ENCODE measurements around the gene LIPG.

The LIPG gene

GRCh38 chr18:49613641-49614151, 51.8 kb downstream of the LIPG start:
- DNase-seq, result no peak

- no peak for DNase-seq
These were observed 54.9 kb downstream of the LIPG start for GRCh38 chr18:49616618-49617328.

DNA sequence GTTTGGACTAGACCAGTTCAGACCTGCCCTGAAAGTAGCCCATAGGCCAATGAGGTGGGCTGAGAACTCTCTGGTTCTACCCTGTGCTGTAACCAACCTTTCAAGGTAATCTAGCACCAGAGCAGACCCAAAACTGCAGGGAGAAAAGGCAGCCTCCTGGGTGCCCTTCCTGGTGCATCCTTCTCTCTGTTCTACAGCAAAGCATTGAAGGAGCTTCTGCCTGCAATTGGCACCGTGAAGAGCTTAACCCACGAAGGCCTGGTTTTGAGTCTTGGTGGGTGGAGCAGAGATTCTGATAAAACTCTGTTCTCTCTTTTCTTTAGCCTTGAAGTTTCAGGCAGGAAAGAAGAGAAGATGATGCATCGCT, 55.5 kb downstream of the LIPG start:
- DNase-seq, result no peak

GRCh38 chr18:49617865-49618264, 56.0 kb downstream of the LIPG start:
- DNase-seq, result no peak

DNA sequence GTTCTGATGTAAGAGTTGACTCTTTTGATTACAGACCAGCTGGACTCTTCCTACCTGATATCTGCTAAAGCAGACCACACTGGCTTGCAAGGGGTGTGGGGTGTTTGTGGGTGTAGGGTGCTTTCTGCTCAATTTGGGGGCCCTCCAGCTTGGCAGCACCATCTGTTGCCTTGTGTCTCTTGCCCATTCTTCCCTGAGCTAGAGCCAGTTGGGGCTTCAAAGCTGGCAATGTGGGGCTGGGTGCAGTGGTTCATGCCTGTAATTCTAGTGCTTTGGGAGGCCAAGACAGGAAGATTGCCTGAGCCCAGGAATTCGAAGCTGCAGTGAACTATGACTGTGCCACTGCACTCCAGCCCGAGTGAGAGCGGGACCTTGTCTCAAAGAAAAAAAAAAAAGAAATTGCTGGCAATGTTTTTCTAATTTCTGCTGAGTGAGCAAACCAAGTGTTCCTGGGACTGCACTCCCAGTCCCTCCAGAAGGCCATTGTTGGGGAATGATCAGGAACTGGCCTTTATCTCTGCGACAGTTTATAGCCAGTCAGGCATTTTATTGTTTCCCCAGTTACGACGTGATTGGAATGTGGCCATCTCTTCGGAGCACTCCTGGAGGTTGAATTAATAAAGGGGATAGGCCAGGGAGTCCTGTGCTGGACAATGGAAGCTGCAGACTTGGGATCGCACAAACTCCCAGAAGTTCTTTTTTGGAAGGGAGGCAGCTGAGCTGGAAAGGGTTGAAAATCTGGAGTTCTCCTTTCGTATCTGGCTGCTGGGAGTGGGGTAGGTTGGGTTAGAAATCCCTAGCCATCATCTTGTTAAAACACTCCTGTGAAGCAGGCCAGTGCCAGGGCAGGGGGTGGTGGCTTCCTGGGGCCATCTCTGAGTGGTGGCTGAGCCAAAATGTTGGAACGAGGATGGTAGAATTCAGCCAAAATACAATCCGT, 57.2 kb downstream of the LIPG start:
- no peak for DNase-seq

- DNase-seq, result no peak
These were observed 57.9 kb downstream of the LIPG start for GRCh38 chr18:49619801-49620200.

GRCh38 chr18:49621301-49621700, 59.4 kb downstream of the LIPG start:
- DNase-seq, result no peak

DNA sequence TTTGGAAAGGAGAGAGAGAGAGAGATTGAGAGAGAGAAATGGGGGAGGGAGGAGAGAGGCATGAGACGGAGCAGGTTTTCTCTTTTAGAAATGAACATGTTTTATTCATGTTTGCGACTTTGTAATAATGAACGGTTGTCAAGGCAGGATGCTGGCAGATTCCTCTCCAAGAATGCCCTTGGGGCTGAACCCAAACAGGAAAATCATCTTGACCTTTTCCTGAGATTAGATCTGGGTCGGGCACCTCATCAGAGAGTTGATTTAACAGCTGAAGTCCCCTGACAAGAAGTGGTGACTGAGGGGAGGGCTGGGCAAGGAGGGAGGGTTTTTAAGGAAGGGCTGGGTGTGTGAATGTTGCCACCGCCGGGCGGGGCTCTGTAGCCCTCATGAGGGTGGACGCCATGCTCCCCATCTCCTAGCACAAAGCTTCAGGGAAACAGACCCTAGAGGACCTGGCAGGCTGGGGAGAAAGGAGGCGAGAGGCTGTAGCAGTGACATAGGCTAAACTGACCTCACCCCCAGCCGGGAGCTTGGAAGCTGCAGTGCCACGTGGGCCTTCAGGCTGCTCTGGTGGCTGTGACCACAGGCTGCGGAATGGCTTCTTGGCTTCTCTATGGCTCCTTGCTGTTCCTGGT, 60.0 kb downstream of the LIPG start:
- DNase-seq, result no peak

GRCh38 chr18:49623571-49623970, 61.7 kb downstream of the LIPG start:
- DNase-seq, result no peak

DNA sequence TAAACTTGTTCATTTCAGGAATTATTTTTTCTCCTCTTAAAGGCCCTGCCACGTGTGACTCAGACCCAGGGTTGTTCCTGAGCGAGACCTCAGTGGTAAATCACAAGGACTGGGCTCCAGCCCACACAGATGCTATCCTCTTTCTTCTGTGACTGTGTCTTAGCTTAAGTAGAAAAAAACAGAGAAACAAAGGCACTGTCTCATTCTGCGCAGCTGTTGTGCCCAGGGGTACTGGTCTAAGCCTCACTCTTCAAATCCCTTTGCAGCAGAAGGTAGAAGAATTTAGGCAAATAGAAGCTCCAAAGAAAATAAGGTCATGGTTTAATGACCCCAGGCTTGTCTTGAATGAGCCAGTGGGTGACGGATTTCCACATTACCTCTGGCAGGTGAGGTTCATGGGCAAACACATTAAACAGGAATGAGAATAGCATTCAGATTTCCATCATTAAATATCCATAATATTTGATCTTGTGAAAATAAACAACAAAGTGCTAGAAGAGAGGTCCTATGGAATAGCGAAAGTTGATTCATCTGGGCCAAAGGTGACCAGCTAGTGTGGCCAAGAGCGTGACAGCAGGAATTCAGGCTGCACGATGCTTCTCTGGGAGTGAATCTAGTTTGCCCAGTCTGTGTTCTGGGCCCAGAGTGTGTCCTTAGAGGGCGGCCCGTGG, 63.3 kb downstream of the LIPG start:
- DNase-seq, result no peak

- DNase-seq, result no peak
These were observed 65.1 kb downstream of the LIPG start for GRCh38 chr18:49626842-49627467.

DNA sequence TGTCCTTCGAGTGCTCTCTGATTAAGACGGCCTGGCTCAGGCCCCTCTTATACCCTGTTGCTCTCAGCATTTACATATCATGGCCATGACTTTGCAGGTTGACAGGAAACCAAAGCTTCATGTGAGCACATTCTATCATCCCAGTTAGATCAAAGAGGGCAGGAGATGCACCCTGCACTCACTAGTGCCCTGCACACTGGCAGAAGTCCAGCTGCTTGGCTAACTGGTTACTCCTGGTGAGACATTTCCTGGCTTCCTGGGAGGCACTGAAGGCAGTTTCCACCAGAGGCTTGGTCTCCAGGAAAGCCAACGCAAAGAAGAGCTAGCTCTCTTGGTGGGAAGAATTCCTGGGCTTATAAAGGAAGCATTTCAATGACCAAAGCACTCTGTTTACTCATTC, 66.3 kb downstream of the LIPG start:
- DNase-seq, result no peak

DNA sequence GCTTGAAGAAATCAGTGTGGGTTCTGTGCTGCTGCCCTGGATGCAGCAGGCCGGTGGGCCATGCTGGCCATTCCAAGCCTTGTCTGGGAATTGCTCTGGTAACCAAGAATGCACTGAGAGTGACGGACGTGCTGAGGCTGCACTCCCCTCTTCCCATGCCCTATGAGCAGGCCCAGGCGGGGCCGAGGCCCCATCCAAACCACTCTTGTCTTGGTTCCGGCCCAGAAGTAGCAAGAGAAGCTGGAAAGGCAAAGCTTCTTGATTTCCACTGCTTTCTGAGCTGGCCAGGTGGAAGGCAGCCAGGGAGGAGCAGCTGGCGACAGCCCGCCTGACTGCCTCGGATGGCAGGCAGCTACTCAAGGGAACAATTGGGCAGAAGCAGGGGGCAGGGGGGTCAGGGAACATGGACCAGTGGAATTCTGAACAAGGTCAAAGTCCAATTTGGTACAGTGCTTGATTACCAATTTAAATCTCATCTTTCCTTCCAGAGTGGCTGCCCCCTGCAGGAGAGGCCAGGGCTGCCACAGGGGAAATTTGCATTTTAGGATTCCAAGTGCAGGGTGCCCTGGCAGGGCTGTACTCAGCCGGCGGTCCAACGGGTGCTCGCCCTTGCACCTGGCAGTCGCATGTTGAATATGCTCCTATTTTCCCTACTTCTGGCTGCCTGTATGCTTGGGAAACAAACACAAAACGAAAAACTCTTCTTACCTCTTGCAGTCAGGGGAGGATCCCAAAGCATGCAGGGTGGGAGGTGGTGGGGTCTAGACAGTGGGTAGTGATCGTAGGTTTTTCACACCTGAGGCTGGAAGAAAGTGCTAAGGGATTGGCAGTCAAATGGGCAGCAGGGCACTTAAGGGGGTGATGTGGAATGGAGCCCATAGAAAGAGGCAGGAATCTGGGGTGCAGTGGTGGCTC, 67.3 kb downstream of the LIPG start:
- DNase-seq, result no peak

- no peak for DNase-seq
These were observed 68.4 kb downstream of the LIPG start for GRCh38 chr18:49630246-49630699.

GRCh38 chr18:49631146-49631866, 69.4 kb downstream of the LIPG start:
- no peak for DNase-seq

DNA sequence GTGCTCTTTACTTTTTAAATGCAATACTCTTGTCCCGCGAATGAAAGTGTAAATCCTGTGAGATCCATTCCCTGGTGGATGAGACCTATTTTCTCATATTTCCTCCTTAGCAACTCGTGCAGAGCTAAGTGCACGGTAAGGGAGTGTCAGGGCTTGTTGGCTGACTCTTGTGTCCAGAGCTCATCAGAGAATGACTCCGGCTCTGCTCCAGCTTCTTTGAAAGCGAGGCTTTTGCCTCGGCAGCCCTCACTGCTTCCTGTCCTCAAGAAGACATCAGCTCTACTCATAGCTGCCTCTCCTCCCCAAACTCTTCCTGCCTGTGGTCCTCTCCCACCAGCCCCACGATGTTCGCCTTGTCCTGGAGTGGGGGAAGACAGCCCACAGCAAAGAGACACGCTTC, 70.7 kb downstream of the LIPG start:
- no peak for DNase-seq

- no peak for DNase-seq
These were observed 76.4 kb downstream of the LIPG start for GRCh38 chr18:49638209-49638785.

- no peak for DNase-seq
These were observed 77.2 kb downstream of the LIPG start for GRCh38 chr18:49638891-49639557.

GRCh38 chr18:49639643-49640391, 78.0 kb downstream of the LIPG start:
- no peak for DNase-seq
